Measurements from ENCODE around the gene NME4.

The NME4 gene

GRCh38 chr16:440627-441026 lies 43.6 kb downstream of the NME4 start:
- DNase-seq, result no peak

- no peak for DNase-seq
These were observed 44.4 kb downstream of the NME4 start for GRCh38 chr16:441447-441846.

GRCh38 chr16:442976-443375 lies 46.0 kb downstream of the NME4 start:
- no peak for DNase-seq

- DNase-seq, result no peak
These were observed 47.0 kb downstream of the NME4 start for GRCh38 chr16:444027-444426.

- no peak for DNase-seq
These were observed 48.6 kb downstream of the NME4 start for GRCh38 chr16:445566-445965.
